Measurements from ENCODE around the gene TMEM59. TPM values are rescaled to one million over a fixed set of nuclear protein-coding genes. Genes with fewer than 3 reads are reported as not detected.

Gene TMEM59
- total RNA-seq, 1 experiment from 2014 or later = 116 TPM

DNA sequence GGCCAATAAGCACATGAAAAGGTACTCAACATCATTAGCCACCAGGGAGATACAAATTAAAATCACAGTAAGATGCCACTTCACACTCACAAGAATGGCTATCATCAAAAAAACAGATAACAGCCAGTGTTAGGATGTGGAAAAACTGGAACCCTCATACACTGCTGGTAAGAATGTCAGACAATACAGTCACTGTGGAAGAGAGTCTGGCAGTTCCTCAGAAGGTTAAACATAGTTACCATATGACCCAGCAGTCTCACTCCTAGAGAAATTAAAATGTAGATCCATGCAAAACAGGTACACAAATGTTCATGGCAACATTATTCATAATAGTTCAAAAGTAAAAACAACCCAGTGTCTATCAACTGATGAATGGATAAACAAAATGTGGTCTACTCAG lies 68.3 kb downstream of the TMEM59 start:
- intact Hi-C loops (cut with micrococcal nuclease; ENCODE audit: unreplicated experiment) = no loop called here
- no peaks in the 10 kb centered on the region for H3K27me3 Mint-ChIP-seq (ENCODE audit: insufficient read depth, unreplicated experiment)
- Histone ChIP-seq H3K36me3 (ENCODE audit: control insufficient read depth, insufficient read depth, low read length) (no peaks in the 10 kb centered on the region), H3K27me3 (replicated peaks; ENCODE audit: control insufficient read depth, insufficient read depth, low read length) (no peaks in the 10 kb centered on the region), H3K4me1 (peaks cover 4% of the 10 kb centered on the region; the same call in 1 of the 2 replicates), H3K4me3 (ENCODE audit: low read depth, low read length) (no peak overlapping the region), H3K9me3 (no peaks in the 10 kb centered on the region)
- H3K9me3 Mint-ChIP-seq (ENCODE audit: unreplicated experiment) = no peaks in the 10 kb centered on the region
- no peaks in the 10 kb centered on the region for H3K36me3 Mint-ChIP-seq (ENCODE audit: insufficient read depth, unreplicated experiment)
- H3K27ac Mint-ChIP-seq (ENCODE audit: unreplicated experiment) = no peak overlapping the region
- no peak for DNase-seq
- H3K4me1 Mint-ChIP-seq (ENCODE audit: low read depth, unreplicated experiment) = peaks cover 7% of the 10 kb centered on the region
- no peak for TF ChIP-seq CTCF (IDR thresholded peaks at IDR 0.05; ENCODE audit: insufficient read depth in 1 of 2, low read depth in 1 of 2, low read length in 1 of 2, severe bottlenecking in 1 of 2, unreplicated experiment in 1 of 2)
- no TSS peak for BruUV-seq (replicated peaks)
- ChIA-PET POLR2A (no interaction called here), CTCF (interaction anchor here (0.6 kb wide), 1 partner anchor 43 kb away, joined by 3 read pairs; no protein-coding TSS in a partner anchor)
- no peak overlapping the region for H3K4me3 Mint-ChIP-seq (ENCODE audit: unreplicated experiment)

GRCh38 chr1:53982763-53983104 lies 70.3 kb downstream of the TMEM59 start:
- intact Hi-C loops (cut with micrococcal nuclease; ENCODE audit: unreplicated experiment) = no loop called here
- Histone ChIP-seq H3K36me3 (ENCODE audit: control insufficient read depth, insufficient read depth, low read length) (no peaks in the 10 kb centered on the region), H3K4me1 (peaks cover 4% of the 10 kb centered on the region; the same call in 1 of the 2 replicates), H3K27me3 (replicated peaks; ENCODE audit: control insufficient read depth, insufficient read depth, low read length) (no peaks in the 10 kb centered on the region), H3K9me3 (no peaks in the 10 kb centered on the region), H3K4me3 (ENCODE audit: low read depth, low read length) (peak overlapping the region; percentile 4)
- no peaks in the 10 kb centered on the region for H3K9me3 Mint-ChIP-seq (ENCODE audit: unreplicated experiment)
- H3K4me1 Mint-ChIP-seq (ENCODE audit: low read depth, unreplicated experiment) = peaks cover 7% of the 10 kb centered on the region
- H3K4me3 Mint-ChIP-seq (ENCODE audit: unreplicated experiment) = peak overlapping the region; percentile 66
- ChIA-PET POLR2A (no interaction called here), CTCF (no interaction called here)
- BruUV-seq (replicated peaks) = no TSS peak
- no peak for DNase-seq
- no peaks in the 10 kb centered on the region for H3K27me3 Mint-ChIP-seq (ENCODE audit: insufficient read depth, unreplicated experiment)
- peak overlapping the region; percentile 81 for H3K27ac Mint-ChIP-seq (ENCODE audit: unreplicated experiment)
- H3K36me3 Mint-ChIP-seq (ENCODE audit: insufficient read depth, unreplicated experiment) = no peaks in the 10 kb centered on the region
- TF ChIP-seq CTCF (IDR thresholded peaks at IDR 0.05; ENCODE audit: insufficient read depth in 1 of 2, low read depth in 1 of 2, low read length in 1 of 2, severe bottlenecking in 1 of 2, unreplicated experiment in 1 of 2) = no peak

GRCh38 chr1:53982034-53982762 lies 70.8 kb downstream of the TMEM59 start:
- CTCF ChIA-PET = no interaction called here
- no peaks in the 10 kb centered on the region for H3K9me3 ChIP-seq
- DNase-seq = peak; percentile 45 to 46
- POLR2A ChIA-PET = no interaction called here
- H3K36me3 ChIP-seq (ENCODE audit: control insufficient read depth, insufficient read depth, low read length) = no peaks in the 10 kb centered on the region
- peaks cover 4% of the 10 kb centered on the region; the same call in 1 of the 2 replicates for H3K4me1 ChIP-seq
- H3K27ac Mint-ChIP-seq (ENCODE audit: unreplicated experiment) = peak overlapping the region; percentile 81
- H3K27me3 ChIP-seq (replicated peaks; ENCODE audit: control insufficient read depth, insufficient read depth, low read length) = no peaks in the 10 kb centered on the region
- H3K4me1 Mint-ChIP-seq (ENCODE audit: low read depth, unreplicated experiment) = peaks cover 7% of the 10 kb centered on the region
- H3K27me3 Mint-ChIP-seq (ENCODE audit: insufficient read depth, unreplicated experiment) = no peaks in the 10 kb centered on the region
- peak overlapping the region; percentile 4 for H3K4me3 ChIP-seq (ENCODE audit: low read depth, low read length)
- H3K36me3 Mint-ChIP-seq (ENCODE audit: insufficient read depth, unreplicated experiment) = no peaks in the 10 kb centered on the region
- no peak for TF ChIP-seq CTCF (IDR thresholded peaks at IDR 0.05; ENCODE audit: insufficient read depth in 1 of 2, low read depth in 1 of 2, low read length in 1 of 2, severe bottlenecking in 1 of 2, unreplicated experiment in 1 of 2)
- H3K9me3 Mint-ChIP-seq (ENCODE audit: unreplicated experiment) = no peaks in the 10 kb centered on the region
- peak overlapping the region; percentile 66 for H3K4me3 Mint-ChIP-seq (ENCODE audit: unreplicated experiment)
- intact Hi-C loops (cut with micrococcal nuclease; ENCODE audit: unreplicated experiment) = no loop called here
- no TSS peak for BruUV-seq (replicated peaks)
